HepG2 (cell line): Measurements from ENCODE around the gene CUL2.

Experiments
- CTCF ChIP-seq: sonication (generic); formaldehyde crosslinking; IDR thresholded peaks from 2 replicates; pipeline ENCODE4 v1.5.0; 2020; ENCODE audit warnings: mild to moderate bottlenecking, missing genetic modification reagents, moderate library complexity
- DNMT1 ChIP-seq: sonication (generic); formaldehyde crosslinking; IDR thresholded peaks from 2 replicates; pipeline ENCODE4 v1.5.1; 2020; ENCODE audit warnings: mild to moderate bottlenecking, missing genetic modification reagents
- EP300 ChIP-seq, 3 experiments: sonication (generic) in 1 of 3; formaldehyde crosslinking in 1 of 3; IDR thresholded peaks; 2 replicates each; pipeline versions ENCODE4 v1.5.1 to v1.6.1; 2011 to 2020; ENCODE audit warnings: low read depth in 2 of 3, low read length in 2 of 3, borderline replicate concordance in 1 of 3, improper control_type of control experiment in 1 of 3, mild to moderate bottlenecking in 1 of 3, missing genetic modification reagents in 1 of 3, moderate library complexity in 1 of 3
- MYC ChIP-seq: sonication (generic); formaldehyde crosslinking; IDR thresholded peaks from 2 replicates; pipeline ENCODE4 v1.9.0; 2021; ENCODE audit warnings: missing genetic modification reagents, borderline replicate concordance
- REST ChIP-seq, 2 experiments: IDR thresholded peaks; 2 replicates each; pipeline ENCODE4 v1.6.1; 2011 to 2012; ENCODE audit warnings: low read length in 2 of 2, borderline replicate concordance in 1 of 2, low read depth in 1 of 2, mild to moderate bottlenecking in 1 of 2, moderate library complexity in 1 of 2
- SMAD1 ChIP-seq: sonication (generic); formaldehyde crosslinking; IDR thresholded peaks from 2 replicates; pipeline ENCODE4 v1.4.0; 2020; ENCODE audit warnings: missing genetic modification reagents, low read depth, mild to moderate bottlenecking, borderline replicate concordance
- TARDBP ChIP-seq: sonication (generic); formaldehyde crosslinking; IDR thresholded peaks from 2 replicates; pipeline ENCODE4 v1.8.0; 2022; ENCODE audit warnings: mild to moderate bottlenecking, missing genetic modification reagents

DNA sequence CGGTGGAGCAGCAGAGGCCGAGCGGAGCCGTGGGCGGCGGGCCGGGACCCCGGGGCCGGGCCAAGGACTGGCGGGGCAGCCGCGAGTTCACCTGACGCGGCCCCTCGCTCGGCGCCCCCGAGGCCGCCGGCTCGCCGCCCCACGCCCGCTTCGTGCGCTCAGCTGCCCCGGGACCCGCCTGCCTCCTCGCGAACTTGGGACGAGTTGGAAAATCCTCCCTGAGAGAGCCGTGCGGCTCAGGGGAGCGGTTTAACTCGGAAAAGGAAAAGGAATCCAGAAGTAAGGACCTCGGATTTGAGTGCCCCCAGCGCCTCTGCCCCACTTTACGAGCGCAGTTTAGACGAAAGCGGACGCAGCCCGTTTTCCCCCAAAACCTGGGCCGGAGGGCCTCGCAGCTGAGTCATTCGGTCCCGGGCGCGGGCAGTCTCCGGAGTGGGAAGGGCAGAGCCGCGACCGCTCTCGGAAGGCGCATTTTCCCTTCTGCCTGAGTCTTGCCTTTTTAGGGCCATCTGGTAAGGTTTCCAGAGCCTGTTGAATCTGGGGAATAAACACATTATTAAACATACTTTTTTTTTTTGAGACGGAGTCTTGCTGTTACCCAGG is 37.2 kb upstream of the CUL2 start:
- TF ChIP-seq TARDBP (CRISPR knock-in tag) (no peak), CTCF (CRISPR knock-in tag) (no peak), REST (IDR thresholded peaks at IDR 0.05; ENCODE audit: borderline replicate concordance in 1 of 2, low read depth in 1 of 2, low read length in 2 of 2) (no peak), DNMT1 (CRISPR knock-in tag) (no peak), EP300 (IDR thresholded peaks at IDR 0.05; ENCODE audit: low read depth in 2 of 2, low read length in 2 of 2) (no peak), EP300 (CRISPR knock-in tag; IDR thresholded peaks at IDR 0.05; ENCODE audit: borderline replicate concordance) (no peak), MYC (CRISPR knock-in tag) (no peak), SMAD1 (CRISPR knock-in tag) (no peak)
